SK-N-SH (cell line): ENCODE data around the gene EEF1A2. TPM values are rescaled to one million over a fixed set of nuclear protein-coding genes. Genes with fewer than 3 reads are reported as not detected.

ENCODE experiments used
- CTCF ChIA-PET: fragments of 300-600, 350-600 bp; formaldehyde crosslinking; extraction: SDS; loops from one replicate; lab custom pipeline; 2021; lab: Yijun Ruan, JAX
- POLR2A ChIA-PET: fragments of 350-600 bp; sonication (Branson Sonifier 250); formaldehyde crosslinking; extraction: SDS; loops from one replicate; lab custom pipeline; 2020; ENCODE audit warnings: antibody characterized with exemption, inconsistent platforms; lab: Yijun Ruan, JAX
- DNase-seq: peaks from one replicate; pipeline ENCODE4 v3.0.0; 2012
- H2AFZ ChIP-seq: fragments of 200-600 bp; sonication (generic); 2 replicates; pipeline ENCODE4 v1.8.1; 2016; ENCODE audit warnings: antibody characterized with exemption, mild to moderate bottlenecking, low read depth
- H3F3A ChIP-seq: fragments of 200-600 bp; sonication (generic); replicated peaks from 2 replicates; pipeline ENCODE3; 2016; ENCODE audit warnings: antibody characterized with exemption, mild to moderate bottlenecking; ENCODE audit not compliant: insufficient read depth
- H3K27ac ChIP-seq, 2 experiments: fragments of 200-500 bp in 1 of 2; fragments of 200-600 bp in 1 of 2; sonication (Bioruptor generic) in 1 of 2; sonication (generic), shearing (Covaris generic) in 1 of 2; 2 replicates each; pipeline versions ENCODE4 v1.5.1 to v1.6.1; 2014 to 2016; ENCODE audit warnings: low read depth in 2 of 2, inconsistent platforms in 1 of 2, low read length in 1 of 2, mild to moderate bottlenecking in 1 of 2, mixed read lengths in 1 of 2
- H3K27me3 ChIP-seq: fragments of 200-600 bp; sonication (generic), shearing (Covaris generic); 2 replicates; pipeline ENCODE4 v1.6.1; 2016; ENCODE audit warnings: mixed run types; ENCODE audit not compliant: insufficient read depth
- H3K36me3 ChIP-seq, 2 experiments: fragments of 200-500 bp in 1 of 2; fragments of 200-600 bp in 1 of 2; sonication (Bioruptor generic) in 1 of 2; sonication (generic) in 1 of 2; replicated peaks in 1 of 2; 2 replicates each; pipeline versions ENCODE3 to v1.5.1; 2014 to 2016; ENCODE audit warnings: low read length in 1 of 2, mild to moderate bottlenecking in 1 of 2; ENCODE audit not compliant: insufficient read depth in 2 of 2, control insufficient read depth in 1 of 2
- H3K4me1 ChIP-seq, 2 experiments: fragments of 200-500 bp in 1 of 2; fragments of 200-600 bp in 1 of 2; sonication (Bioruptor generic) in 1 of 2; sonication (generic), shearing (Covaris generic) in 1 of 2; 2 replicates each; pipeline versions ENCODE4 v1.5.1 to v1.6.1; 2014 to 2016; ENCODE audit warnings: low read depth in 1 of 2, low read length in 1 of 2, mixed run types in 1 of 2; ENCODE audit not compliant: insufficient read depth in 2 of 2, control insufficient read depth in 1 of 2
- H3K4me2 ChIP-seq: fragments of 200-600 bp; sonication (generic), shearing (Covaris generic); 2 replicates; pipeline ENCODE4 v1.6.1; 2017; ENCODE audit warnings: mixed run types
- H3K4me3 ChIP-seq, 2 experiments: fragments of 200-500 bp in 1 of 2; fragments of 200-600 bp in 1 of 2; sonication (Bioruptor generic) in 1 of 2; sonication (generic), shearing (Covaris generic) in 1 of 2; 2 replicates each; pipeline versions ENCODE4 v1.5.1 to v1.8.1; 2014 to 2016; ENCODE audit warnings: low read depth in 2 of 2, inconsistent platforms in 1 of 2, low read length in 1 of 2, mild to moderate bottlenecking in 1 of 2, mixed read lengths in 1 of 2, moderate library complexity in 1 of 2
- H3K79me2 ChIP-seq: fragments of 200-600 bp; sonication (generic); 2 replicates; pipeline ENCODE4 v1.8.1; 2017; ENCODE audit warnings: mild to moderate bottlenecking; ENCODE audit not compliant: insufficient read depth
- H3K9ac ChIP-seq: fragments of 200-600 bp; sonication (generic); 2 replicates; pipeline ENCODE4 v1.6.1; 2017; ENCODE audit warnings: mixed run types
- H3K9me2 ChIP-seq: fragments of 200-600 bp; sonication (generic); 2 replicates; pipeline ENCODE4 v1.6.1; 2017; ENCODE audit warnings: mixed run types
- H3K9me3 ChIP-seq: fragments of 200-600 bp; sonication (generic); 2 replicates; pipeline ENCODE4 v1.6.1; 2017; ENCODE audit warnings: mixed run types, mild to moderate bottlenecking, moderate library complexity
- H4K20me1 ChIP-seq: fragments of 200-600 bp; sonication (generic); 2 replicates; pipeline ENCODE4 v1.6.1; 2017; ENCODE audit warnings: mild to moderate bottlenecking, mixed run types; ENCODE audit not compliant: insufficient read depth
- CHD2 ChIP-seq: fragments of 150-350 bp; IDR thresholded peaks from 2 replicates; pipeline ENCODE4 v1.6.1; 2018; ENCODE audit warnings: low read length; ENCODE audit not compliant: partially characterized antibody
- EP300 ChIP-seq, 2 experiments: IDR thresholded peaks; 2 replicates each; pipeline versions ENCODE4 v1.4.0 to v1.6.1; 2012; ENCODE audit warnings: borderline replicate concordance in 1 of 2, low read depth in 1 of 2, low read length in 1 of 2
- FOSL2 ChIP-seq: IDR thresholded peaks from 2 replicates; pipeline ENCODE4 v1.4.0; 2012; ENCODE audit warnings: low read depth, mild to moderate bottlenecking, moderate library complexity, borderline replicate concordance
- FOXM1 ChIP-seq: IDR thresholded peaks from 2 replicates; pipeline ENCODE4 v1.4.0; 2012; ENCODE audit warnings: low read depth, mild to moderate bottlenecking
- JUND ChIP-seq: IDR thresholded peaks from 2 replicates; pipeline ENCODE4 v1.4.0; 2012
- MEF2A ChIP-seq: IDR thresholded peaks from 2 replicates; pipeline ENCODE4 v1.4.0; 2012; ENCODE audit warnings: low read depth, borderline replicate concordance
- SMC3 ChIP-seq: IDR thresholded peaks from 2 replicates; pipeline ENCODE4 v1.6.1; 2012; ENCODE audit warnings: low read depth, low read length, improper control_type of control experiment
- TCF12 ChIP-seq: IDR thresholded peaks from 2 replicates; pipeline ENCODE4 v1.4.0; 2012
- TEAD4 ChIP-seq: IDR thresholded peaks from 2 replicates; pipeline ENCODE4 v1.4.0; 2012; ENCODE audit warnings: mild to moderate bottlenecking, borderline replicate concordance; ENCODE audit not compliant: insufficient read depth
- YY1 ChIP-seq: IDR thresholded peaks from 2 replicates; pipeline ENCODE4 v1.4.0; 2012; ENCODE audit warnings: low read depth, mild to moderate bottlenecking
- WGBS: methylation state at CpG from one replicate; pipeline ENCODE4 v1.1.6; 2017; ENCODE audit warnings: low lambda C conversion rate; 5-methylcytosine and 5-hydroxymethylcytosine counted together
- polyA plus RNA-seq, 3 experiments: library from polyadenylated mRNA; depleted of rRNA; stranded (reverse); fragments of >200 nt; gene quantifications; 2 replicates each; pipeline ENCODE4 v1.2.3, GENCODE V29; 2012
- TF ChIP-seq, protein P1 (sequence below): IDR thresholded peaks from 2 replicates; pipeline ENCODE4 v1.6.1; 2012; ENCODE audit warnings: mild to moderate bottlenecking, low read depth, low read length, moderate library complexity
- TF ChIP-seq, protein P2 (sequence below): fragments of 150-350 bp; IDR thresholded peaks from 2 replicates; pipeline ENCODE4 v1.6.1; 2017; ENCODE audit warnings: antibody characterized with exemption, low read length, low read depth, borderline replicate concordance
- TF ChIP-seq, protein P3 (sequence below): IDR thresholded peaks from 2 replicates; pipeline ENCODE4; 2012
- TF ChIP-seq, protein P4 (sequence below): IDR thresholded peaks from 2 replicates; pipeline ENCODE4 v1.4.0; 2012; ENCODE audit warnings: low read depth, borderline replicate concordance

Gene EEF1A2
- polyA plus RNA-seq, 1 of the 3 experiments (the other 2 are of a cell fraction): 16.5 TPM

DNA sequence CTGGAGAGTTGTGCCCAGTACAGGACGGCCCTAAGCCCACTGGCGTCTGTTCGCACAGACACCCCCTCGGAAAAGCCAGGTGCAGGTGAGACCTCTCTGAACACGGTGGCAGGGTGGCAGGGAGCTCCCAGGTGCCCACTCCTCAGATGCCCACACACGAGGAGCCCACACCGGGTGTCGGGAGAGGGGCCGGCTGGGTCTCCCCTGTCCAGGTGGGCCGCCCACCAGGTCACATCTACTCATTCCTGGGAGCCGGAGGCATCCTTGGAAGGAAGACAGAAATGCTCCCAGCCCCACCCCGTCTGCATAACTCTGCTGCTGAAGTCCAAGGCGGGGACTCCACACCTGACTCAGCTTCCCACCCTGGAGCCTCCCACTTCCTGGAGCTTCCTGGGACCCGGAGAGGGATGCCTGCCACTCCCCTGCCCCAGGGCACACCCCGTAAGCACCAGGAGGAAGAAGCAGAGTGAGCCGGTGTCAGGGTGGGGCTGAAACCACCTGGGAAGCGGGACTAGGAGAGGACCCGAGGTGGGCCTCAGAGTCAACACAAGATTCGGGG lies 46.2 kb upstream of the EEF1A2 start (continued):
- TF ChIP-seq, protein P1, sequence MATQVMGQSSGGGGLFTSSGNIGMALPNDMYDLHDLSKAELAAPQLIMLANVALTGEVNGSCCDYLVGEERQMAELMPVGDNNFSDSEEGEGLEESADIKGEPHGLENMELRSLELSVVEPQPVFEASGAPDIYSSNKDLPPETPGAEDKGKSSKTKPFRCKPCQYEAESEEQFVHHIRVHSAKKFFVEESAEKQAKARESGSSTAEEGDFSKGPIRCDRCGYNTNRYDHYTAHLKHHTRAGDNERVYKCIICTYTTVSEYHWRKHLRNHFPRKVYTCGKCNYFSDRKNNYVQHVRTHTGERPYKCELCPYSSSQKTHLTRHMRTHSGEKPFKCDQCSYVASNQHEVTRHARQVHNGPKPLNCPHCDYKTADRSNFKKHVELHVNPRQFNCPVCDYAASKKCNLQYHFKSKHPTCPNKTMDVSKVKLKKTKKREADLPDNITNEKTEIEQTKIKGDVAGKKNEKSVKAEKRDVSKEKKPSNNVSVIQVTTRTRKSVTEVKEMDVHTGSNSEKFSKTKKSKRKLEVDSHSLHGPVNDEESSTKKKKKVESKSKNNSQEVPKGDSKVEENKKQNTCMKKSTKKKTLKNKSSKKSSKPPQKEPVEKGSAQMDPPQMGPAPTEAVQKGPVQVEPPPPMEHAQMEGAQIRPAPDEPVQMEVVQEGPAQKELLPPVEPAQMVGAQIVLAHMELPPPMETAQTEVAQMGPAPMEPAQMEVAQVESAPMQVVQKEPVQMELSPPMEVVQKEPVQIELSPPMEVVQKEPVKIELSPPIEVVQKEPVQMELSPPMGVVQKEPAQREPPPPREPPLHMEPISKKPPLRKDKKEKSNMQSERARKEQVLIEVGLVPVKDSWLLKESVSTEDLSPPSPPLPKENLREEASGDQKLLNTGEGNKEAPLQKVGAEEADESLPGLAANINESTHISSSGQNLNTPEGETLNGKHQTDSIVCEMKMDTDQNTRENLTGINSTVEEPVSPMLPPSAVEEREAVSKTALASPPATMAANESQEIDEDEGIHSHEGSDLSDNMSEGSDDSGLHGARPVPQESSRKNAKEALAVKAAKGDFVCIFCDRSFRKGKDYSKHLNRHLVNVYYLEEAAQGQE: no peak
- TF ChIP-seq FOXM1 (no peak), YY1 (no peak), JUND (no peak)
- TF ChIP-seq, protein P2, sequence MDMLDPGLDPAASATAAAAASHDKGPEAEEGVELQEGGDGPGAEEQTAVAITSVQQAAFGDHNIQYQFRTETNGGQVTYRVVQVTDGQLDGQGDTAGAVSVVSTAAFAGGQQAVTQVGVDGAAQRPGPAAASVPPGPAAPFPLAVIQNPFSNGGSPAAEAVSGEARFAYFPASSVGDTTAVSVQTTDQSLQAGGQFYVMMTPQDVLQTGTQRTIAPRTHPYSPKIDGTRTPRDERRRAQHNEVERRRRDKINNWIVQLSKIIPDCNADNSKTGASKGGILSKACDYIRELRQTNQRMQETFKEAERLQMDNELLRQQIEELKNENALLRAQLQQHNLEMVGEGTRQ: no peak

DNA sequence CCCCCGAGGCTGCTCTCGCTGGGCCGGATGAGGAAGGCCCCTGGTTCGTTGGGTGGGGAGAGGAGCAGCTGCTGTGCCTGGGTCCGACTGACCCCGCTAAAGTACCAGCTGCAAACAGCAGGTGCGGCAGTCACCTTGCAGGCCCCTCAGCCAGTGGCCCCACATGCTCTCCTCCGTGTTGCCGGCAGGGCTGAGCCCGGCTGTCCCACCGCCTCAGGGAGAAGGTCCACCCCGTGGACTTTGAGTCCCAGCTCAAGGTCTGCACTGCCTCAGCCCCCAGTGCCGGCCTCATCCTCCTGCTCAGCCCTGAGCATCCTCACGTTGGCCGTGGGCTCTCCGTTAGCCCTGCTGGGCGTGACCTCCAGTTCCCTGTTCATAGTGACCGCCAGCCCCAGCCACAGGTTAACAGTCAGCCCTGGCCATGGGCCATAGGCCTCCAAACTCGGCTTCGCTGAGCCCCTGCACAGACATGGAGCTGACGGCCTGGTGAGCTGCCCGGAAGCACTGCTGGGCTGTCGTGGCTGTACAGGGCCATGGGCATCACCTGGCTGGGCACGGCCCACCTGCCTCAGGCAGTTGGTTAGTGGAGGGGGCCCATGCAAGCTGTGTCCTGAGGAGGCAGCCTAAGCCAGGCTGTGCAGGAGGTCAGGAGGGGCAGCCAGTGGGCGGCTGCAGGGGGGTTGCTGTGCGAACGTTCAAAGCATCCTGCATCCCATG lies 45.5 kb upstream of the EEF1A2 start:
- ChIA-PET POLR2A (no interaction called here), CTCF (interaction anchor here (0.7 to 1.5 kb wide), 4 partner anchors 23 to 429 kb away, joined by 3 to 6 read pairs (median 3); partner anchors contain the start of gene PPDPF)
- peaks cover 0 to 11% of the 10 kb centered on the region in 2 experiments; a peak in 1 of 4 replicates for H3K4me1 ChIP-seq
- H3K36me3 ChIP-seq: no peaks in the 10 kb centered on the region
- H3K27ac ChIP-seq: no peak overlapping the region
- H3K9ac ChIP-seq: no peak overlapping the region
- DNase-seq: no peak
- H3K79me2 ChIP-seq: no peaks in the 10 kb centered on the region
- H3K4me2 ChIP-seq: no peak overlapping the region
- no peaks in the 10 kb centered on the region for H4K20me1 ChIP-seq
- H2AFZ ChIP-seq: no peak overlapping the region
- TF ChIP-seq, protein P3, sequence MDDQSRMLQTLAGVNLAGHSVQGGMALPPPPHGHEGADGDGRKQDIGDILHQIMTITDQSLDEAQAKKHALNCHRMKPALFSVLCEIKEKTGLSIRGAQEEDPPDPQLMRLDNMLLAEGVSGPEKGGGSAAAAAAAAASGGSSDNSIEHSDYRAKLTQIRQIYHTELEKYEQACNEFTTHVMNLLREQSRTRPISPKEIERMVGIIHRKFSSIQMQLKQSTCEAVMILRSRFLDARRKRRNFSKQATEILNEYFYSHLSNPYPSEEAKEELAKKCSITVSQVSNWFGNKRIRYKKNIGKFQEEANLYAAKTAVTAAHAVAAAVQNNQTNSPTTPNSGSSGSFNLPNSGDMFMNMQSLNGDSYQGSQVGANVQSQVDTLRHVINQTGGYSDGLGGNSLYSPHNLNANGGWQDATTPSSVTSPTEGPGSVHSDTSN: no peak
- TF ChIP-seq TCF12 (no peak), FOSL2 (no peak), MEF2A (no peak), SMC3 (no peak), CHD2 (no peak), EP300 (IDR thresholded peaks at IDR 0.05; ENCODE audit: borderline replicate concordance in 1 of 2, low read depth in 1 of 2, low read length in 1 of 2) (no peak), TEAD4 (no peak)
- TF ChIP-seq, protein P4, sequence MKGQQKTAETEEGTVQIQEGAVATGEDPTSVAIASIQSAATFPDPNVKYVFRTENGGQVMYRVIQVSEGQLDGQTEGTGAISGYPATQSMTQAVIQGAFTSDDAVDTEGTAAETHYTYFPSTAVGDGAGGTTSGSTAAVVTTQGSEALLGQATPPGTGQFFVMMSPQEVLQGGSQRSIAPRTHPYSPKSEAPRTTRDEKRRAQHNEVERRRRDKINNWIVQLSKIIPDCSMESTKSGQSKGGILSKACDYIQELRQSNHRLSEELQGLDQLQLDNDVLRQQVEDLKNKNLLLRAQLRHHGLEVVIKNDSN: no peak
- H3F3A ChIP-seq: no peaks in the 10 kb centered on the region
- no peak overlapping the region for H3K4me3 ChIP-seq
- no peaks in the 10 kb centered on the region for H3K27me3 ChIP-seq
- WGBS: 84% methylated on average over 13 of the region's 27 CpGs
- H3K9me2 ChIP-seq: no peaks in the 10 kb centered on the region
- H3K9me3 ChIP-seq: no peaks in the 10 kb centered on the region
